Tibial nerve (tissue), 4 donors: ENCODE results near the gene TMEM123.

Source experiments
- CTCF ChIP-seq, 5 experiments: fragments of 200-600 bp in 3 of 5; fragments of 450-650 bp in 2 of 5; sonication (generic) in 3 of 5; IDR thresholded peaks; one replicate each; pipeline ENCODE4 v1.5.1; 2016 to 2019; ENCODE audit warnings: antibody characterized with exemption in 5 of 5, mild to moderate bottlenecking in 3 of 5, moderate library complexity in 2 of 5
- EP300 ChIP-seq, 2 donors: sonication (generic); formaldehyde crosslinking; IDR thresholded peaks; one replicate each; pipeline ENCODE4 v1.6.1; 2017; ENCODE audit warnings: antibody characterized with exemption in 2 of 2, mild to moderate bottlenecking in 1 of 2

- TF ChIP-seq EP300 (IDR thresholded peaks at IDR 0.05), result no peak
- TF ChIP-seq CTCF (IDR thresholded peaks at IDR 0.05), result no peak
Observed at GRCh38 chr11:102500829-102501228, 48.3 kb upstream of the TMEM123 start.
